OCI-LY3 (cell line): ENCODE measurements around the gene REL.

ENCODE experiments used
- H2AFZ ChIP-seq: fragments of 200-600, 300-600 bp; shearing (Covaris generic); 2 replicates; pipeline ENCODE4 v1.6.0; 2014; ENCODE audit warnings: antibody characterized with exemption, low read depth, low read length
- H3K27ac ChIP-seq: fragments of 200-600, 300-600 bp; sonication (generic); 2 replicates; pipeline ENCODE4 v1.5.1; 2014; ENCODE audit warnings: mild to moderate bottlenecking, low read length, moderate library complexity, mixed read lengths
- H3K27me3 ChIP-seq: fragments of 200-600, 300-600 bp; sonication (generic); 2 replicates; pipeline ENCODE4 v1.6.1; 2014; ENCODE audit warnings: low read depth, low read length, mixed read lengths
- H3K36me3 ChIP-seq: fragments of 200-600, 300-600 bp; sonication (generic); replicated peaks from 2 replicates; pipeline ENCODE3; 2014; ENCODE audit warnings: low read depth, low read length, mixed read lengths
- H3K4me1 ChIP-seq: fragments of 300-600, 200-600 bp; sonication (generic); 2 replicates; pipeline ENCODE4 v1.6.1; 2014; ENCODE audit warnings: low read length, mixed read lengths
- H3K4me2 ChIP-seq: fragments of 200-600, 300-600 bp; sonication (generic); 2 replicates; pipeline ENCODE4 v1.6.1; 2014; ENCODE audit warnings: low read length, mixed read lengths
- H3K4me3 ChIP-seq: fragments of 300-600, 200-600 bp; sonication (generic); 2 replicates; pipeline ENCODE4 v1.5.1; 2014; ENCODE audit warnings: antibody characterized with exemption, mild to moderate bottlenecking, low read length, moderate library complexity
- H3K79me2 ChIP-seq: fragments of 300-600, 200-600 bp; shearing (Covaris generic); 2 replicates; pipeline ENCODE4 v1.6.1; 2014; ENCODE audit warnings: mild to moderate bottlenecking, low read length, mixed read lengths
- H3K9ac ChIP-seq: fragments of 300-600, 200-600 bp; shearing (Covaris generic); 2 replicates; pipeline ENCODE4 v1.6.0; 2014; ENCODE audit warnings: mild to moderate bottlenecking, low read length, moderate library complexity
- H3K9me3 ChIP-seq: fragments of 200-600, 300-600 bp; shearing (Covaris generic); 2 replicates; pipeline ENCODE4 v1.6.1; 2014; ENCODE audit warnings: low read length, mixed read lengths; ENCODE audit not compliant: insufficient read depth
- H4K20me1 ChIP-seq: fragments of 200-600, 300-600 bp; sonication (generic); 2 replicates; pipeline ENCODE4 v1.6.1; 2016; ENCODE audit warnings: low read length, mixed read lengths; ENCODE audit not compliant: insufficient read depth
- CTCF ChIP-seq: fragments of 200-600, 300-600 bp; sonication (generic); IDR thresholded peaks from 2 replicates; pipeline ENCODE4 v1.5.1; 2014; ENCODE audit warnings: antibody characterized with exemption, low read length, low read depth
- EZH2phosphoT487 ChIP-seq: fragments of 200-600 bp; shearing (Covaris generic); IDR thresholded peaks from 2 replicates; pipeline ENCODE4 v1.6.1; 2018; ENCODE audit warnings: antibody characterized with exemption, mixed run types, low read depth

Gene REL

DNA sequence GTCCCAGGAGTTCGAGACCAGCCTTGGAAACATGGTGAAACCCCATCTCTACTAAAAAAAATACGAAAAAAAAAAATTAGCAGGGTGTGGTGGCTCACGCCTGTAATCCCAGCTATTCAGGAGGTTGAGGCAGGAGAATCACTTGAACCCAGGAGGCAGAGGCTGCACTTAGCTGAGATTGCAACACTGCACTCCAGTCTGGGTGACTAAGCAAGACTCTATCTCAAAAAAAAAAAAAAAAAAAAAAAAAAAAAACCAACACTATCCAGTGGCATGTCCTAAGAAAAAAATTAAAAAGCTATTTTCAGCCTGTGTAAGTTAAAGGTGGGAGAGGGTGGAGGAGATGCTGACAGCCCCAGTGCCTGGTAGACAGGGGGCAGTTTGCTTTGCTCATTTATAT, 32.2 kb upstream of the REL start:
- Histone ChIP-seq H3K4me1 (peaks cover 13% of the 10 kb centered on the region), H3K27ac (no peak overlapping the region), H3K79me2 (no peaks in the 10 kb centered on the region), H3K27me3 (no peaks in the 10 kb centered on the region), H3K36me3 (no peaks in the 10 kb centered on the region), H3K4me3 (no peak overlapping the region), H3K9ac (no peak overlapping the region), H2AFZ (no peak overlapping the region), H3K4me2 (no peak overlapping the region), H4K20me1 (no peaks in the 10 kb centered on the region), H3K9me3 (no peaks in the 10 kb centered on the region)
- TF ChIP-seq CTCF (no peak), EZH2phosphoT487 (no peak)

- TF ChIP-seq CTCF (no peak), EZH2phosphoT487 (no peak)
- Histone ChIP-seq H3K79me2 (no peaks in the 10 kb centered on the region), H3K36me3 (no peaks in the 10 kb centered on the region), H3K9ac (no peak overlapping the region), H3K4me2 (no peak overlapping the region), H3K27ac (no peak overlapping the region), H2AFZ (no peak overlapping the region), H3K4me1 (peaks cover 20% of the 10 kb centered on the region), H3K9me3 (no peaks in the 10 kb centered on the region), H3K4me3 (no peak overlapping the region), H4K20me1 (no peaks in the 10 kb centered on the region), H3K27me3 (no peaks in the 10 kb centered on the region)
Measured at GRCh38 chr2:60852282-60852860, 29.0 kb upstream of the REL start.

- Histone ChIP-seq H3K4me3 (no peak overlapping the region), H3K4me1 (peaks cover 9% of the 10 kb centered on the region; the same call in 1 of the 2 replicates), H3K9ac (no peak overlapping the region), H3K79me2 (no peaks in the 10 kb centered on the region), H3K4me2 (no peak overlapping the region), H4K20me1 (no peaks in the 10 kb centered on the region), H3K9me3 (no peaks in the 10 kb centered on the region), H2AFZ (no peak overlapping the region), H3K27ac (no peak overlapping the region), H3K36me3 (no peaks in the 10 kb centered on the region), H3K27me3 (no peaks in the 10 kb centered on the region)
- TF ChIP-seq CTCF (no peak), EZH2phosphoT487 (no peak)
Measured at GRCh38 chr2:60853531-60853930, 27.8 kb upstream of the REL start.

DNA sequence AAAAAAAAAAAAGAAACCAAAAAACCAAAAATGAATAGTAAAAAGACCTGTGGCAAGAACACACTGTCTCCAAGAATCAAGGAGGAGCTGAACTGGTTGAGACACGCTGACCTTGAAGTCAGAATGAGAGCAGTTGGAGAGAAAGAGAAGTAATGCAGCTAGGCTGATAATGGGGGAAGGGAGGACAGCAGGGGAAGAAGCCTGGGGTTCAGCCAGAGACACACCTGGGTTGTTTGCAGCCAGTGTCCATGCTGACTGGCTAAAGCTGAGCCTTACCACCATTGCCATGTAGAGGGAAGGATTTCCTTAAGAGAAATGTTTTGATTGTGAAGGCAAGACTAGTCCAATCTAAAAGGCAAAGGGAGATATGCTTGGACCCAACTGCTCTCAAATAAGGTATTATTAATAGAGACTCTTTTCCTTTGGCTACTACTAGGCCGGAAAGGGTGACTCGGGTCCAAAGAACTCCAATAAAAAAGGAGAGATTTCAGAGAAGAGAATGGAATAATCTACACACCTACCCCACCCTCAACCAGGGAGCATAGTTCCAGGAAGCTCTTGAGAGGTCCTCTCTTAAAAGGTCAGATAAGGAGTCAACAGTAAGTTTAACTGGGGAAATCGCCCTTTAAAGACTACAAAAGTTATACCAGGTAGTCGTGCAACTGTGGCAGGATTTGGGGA, 25.2 kb upstream of the REL start:
- Histone ChIP-seq H2AFZ (no peak overlapping the region), H3K9me3 (no peaks in the 10 kb centered on the region), H4K20me1 (no peaks in the 10 kb centered on the region), H3K27me3 (no peaks in the 10 kb centered on the region), H3K36me3 (no peaks in the 10 kb centered on the region), H3K4me3 (no peak overlapping the region), H3K4me1 (peaks cover 9% of the 10 kb centered on the region; the same call in 1 of the 2 replicates), H3K79me2 (no peaks in the 10 kb centered on the region), H3K9ac (no peak overlapping the region), H3K4me2 (no peak overlapping the region), H3K27ac (no peak overlapping the region)
- TF ChIP-seq EZH2phosphoT487 (no peak), CTCF (no peak)
